Panc1 (cell line): Measurements from ENCODE around the gene FGFBP2. TPM values are rescaled to one million over a fixed set of nuclear protein-coding genes. Genes with fewer than 3 reads are reported as not detected.

Experiments
- ATAC-seq: fragments of 200-7000 bp; cut with Tn5 transposase; 2 replicates; pipeline ENCODE4 v1.9.1; 2020; ENCODE audit warnings: mild to moderate bottlenecking, moderate library complexity
- BruUV-seq: library from RNA; stranded (reverse); fragments of 400-500 nt; replicated peaks from 2 replicates; lab custom pipeline; 2021; lab: Mats Ljungman, UMichigan
- CTCF ChIA-PET: fragments of 300-600 bp; sonication (Branson Sonifier 250); formaldehyde crosslinking; loops from one replicate; lab custom pipeline; 2022; ENCODE audit warnings: antibody characterized with exemption; lab: Charles Lee
- POLR2A ChIA-PET: fragments of 300-600 bp; sonication (Branson Sonifier 250); formaldehyde crosslinking; loops from one replicate; lab custom pipeline; 2022; ENCODE audit warnings: antibody characterized with exemption; lab: Charles Lee
- DNase-seq: peaks from one replicate; pipeline ENCODE4 v3.0.0-alpha.2; 2010; ENCODE audit warnings: low read depth, low spot score
- H3K27ac ChIP-seq: 2 replicates; pipeline ENCODE4 v1.5.1; 2011; ENCODE audit warnings: mild to moderate bottlenecking, low read length, inconsistent platforms
- H3K27me3 ChIP-seq: fragments of 200-500 bp; sonication (Bioruptor generic); 2 replicates; pipeline ENCODE4 v1.6.0; 2014; ENCODE audit warnings: low read length, inconsistent platforms; ENCODE audit not compliant: control insufficient read depth, insufficient read depth
- H3K36me3 ChIP-seq: fragments of 200-500 bp; sonication (Bioruptor generic); 2 replicates; pipeline ENCODE4 v1.5.1; 2014; ENCODE audit warnings: inconsistent platforms, mild to moderate bottlenecking, low read length, moderate library complexity; ENCODE audit not compliant: control insufficient read depth, insufficient read depth
- H3K4me1 ChIP-seq: 2 replicates; pipeline ENCODE4 v1.5.1; 2011; ENCODE audit warnings: inconsistent platforms, mild to moderate bottlenecking, low read length, moderate library complexity; ENCODE audit not compliant: control insufficient read depth, insufficient read depth
- H3K4me3 ChIP-seq, 2 experiments: 2 replicates each; pipeline ENCODE4 v1.5.1; 2011 to 2012; ENCODE audit warnings: low read depth in 2 of 2, low read length in 2 of 2, mild to moderate bottlenecking in 2 of 2, inconsistent platforms in 1 of 2, moderate library complexity in 1 of 2
- H3K9me3 ChIP-seq: fragments of 200-500 bp; sonication (Bioruptor generic); 2 replicates; pipeline ENCODE4 v1.5.1; 2014; ENCODE audit warnings: low read depth, mild to moderate bottlenecking, inconsistent platforms, low read length, moderate library complexity; ENCODE audit not compliant: control insufficient read depth, insufficient read depth
- POLR2AphosphoS5 ChIP-seq: IDR thresholded peaks from 2 replicates; pipeline ENCODE4 v1.6.1; 2012; ENCODE audit warnings: mild to moderate bottlenecking, low read depth, low read length, moderate library complexity
- SIN3A ChIP-seq: IDR thresholded peaks from 2 replicates; pipeline ENCODE4 v1.6.1; 2012; ENCODE audit warnings: low read depth, mild to moderate bottlenecking, low read length, moderate library complexity, borderline replicate concordance; ENCODE audit not compliant: insufficient read depth
- TCF7L2 ChIP-seq: IDR thresholded peaks from 2 replicates; pipeline ENCODE4 v1.6.1; 2011; ENCODE audit warnings: mild to moderate bottlenecking, low read depth, low read length, inconsistent platforms
- in situ Hi-C: cut with HindIII; loops from 2 replicates; pipeline ENCODE4 v1.10.0; 2016; ENCODE audit warnings: low sequenced_read_pairs, low pct_unique_long_range_greater_than_20kb
- intact Hi-C: fragments of 100-400 bp; cut with micrococcal nuclease; formaldehyde crosslinking; loops from one replicate; pipeline ENCODE4 v1.10.0; 2022; ENCODE audit not compliant: unreplicated experiment
- total RNA-seq: library from RNA; stranded (reverse); gene quantifications from one replicate; pipeline ENCODE4 v1.2.1, GENCODE V29; 2021; ENCODE audit not compliant: unreplicated experiment
- TF ChIP-seq, protein P1 (sequence below), 2 experiments: IDR thresholded peaks; 2 replicates each; pipeline ENCODE4 v1.6.1; 2011 to 2012; ENCODE audit warnings: low read depth in 2 of 2, control low read depth in 1 of 2, low read length in 1 of 2, mild to moderate bottlenecking in 1 of 2, moderate library complexity in 1 of 2; ENCODE audit not compliant: insufficient read depth in 1 of 2
- TF ChIP-seq, protein P2 (sequence below): fragments of 450-650 bp; IDR thresholded peaks from 2 replicates; pipeline ENCODE4 v1.5.1; 2017; ENCODE audit warnings: mild to moderate bottlenecking

Gene FGFBP2
- total RNA-seq, 1 experiment from 2014 or later, result 0.33 TPM

DNA sequence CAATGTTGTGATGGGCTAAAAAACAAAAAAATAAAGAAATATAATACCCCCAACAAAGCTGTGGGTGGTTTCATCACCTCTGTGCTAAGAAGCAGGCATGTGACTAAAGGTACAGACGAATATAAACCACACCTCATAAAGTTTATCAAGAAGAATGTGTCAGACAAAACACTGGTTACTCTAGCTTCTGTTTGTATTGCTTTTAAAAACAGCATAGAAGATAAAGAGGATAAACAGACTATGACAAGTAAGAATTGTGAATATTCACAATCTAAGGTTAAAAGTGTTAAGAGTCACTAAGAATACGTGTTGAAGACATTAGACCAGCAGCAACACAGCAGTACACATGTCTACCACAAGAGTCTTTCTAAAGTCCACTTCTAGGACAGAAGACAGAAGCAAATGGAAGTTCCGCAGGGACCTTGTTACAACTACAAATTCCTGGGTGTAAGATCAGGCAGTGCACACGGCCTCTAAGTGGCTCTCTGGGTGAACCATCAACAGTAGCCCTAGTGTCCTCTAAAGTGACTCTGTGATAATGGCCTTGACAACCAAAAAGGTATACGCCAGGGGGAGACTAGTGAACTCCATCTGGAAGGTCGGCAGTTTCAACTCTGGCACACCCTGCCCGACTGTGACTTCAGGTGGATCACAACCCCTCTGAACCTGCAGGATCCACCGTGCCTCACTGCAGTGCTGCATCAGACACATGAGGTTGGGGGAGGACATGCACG lies 8.3 kb upstream of the FGFBP2 start:
- Histone ChIP-seq H3K9me3 (no peaks in the 10 kb centered on the region), H3K27ac (no peak overlapping the region), H3K36me3 (no peaks in the 10 kb centered on the region), H3K4me1 (no peaks in the 10 kb centered on the region), H3K4me3 (no peak overlapping the region), H3K27me3 (no peaks in the 10 kb centered on the region)
- POLR2A ChIA-PET, result interaction anchor here (0.6 kb wide), 1 partner anchor 188 kb away, joined by 3 read pairs; no protein-coding TSS in a partner anchor
- CTCF ChIA-PET, result no interaction called here
- in situ Hi-C loops (no loop called here), intact Hi-C loops (no loop called here)
- DNase-seq (no peak), ATAC-seq (no peak)
- no TSS peak for BruUV-seq
- no peak for TF ChIP-seq POLR2AphosphoS5
- TF ChIP-seq, protein P1, sequence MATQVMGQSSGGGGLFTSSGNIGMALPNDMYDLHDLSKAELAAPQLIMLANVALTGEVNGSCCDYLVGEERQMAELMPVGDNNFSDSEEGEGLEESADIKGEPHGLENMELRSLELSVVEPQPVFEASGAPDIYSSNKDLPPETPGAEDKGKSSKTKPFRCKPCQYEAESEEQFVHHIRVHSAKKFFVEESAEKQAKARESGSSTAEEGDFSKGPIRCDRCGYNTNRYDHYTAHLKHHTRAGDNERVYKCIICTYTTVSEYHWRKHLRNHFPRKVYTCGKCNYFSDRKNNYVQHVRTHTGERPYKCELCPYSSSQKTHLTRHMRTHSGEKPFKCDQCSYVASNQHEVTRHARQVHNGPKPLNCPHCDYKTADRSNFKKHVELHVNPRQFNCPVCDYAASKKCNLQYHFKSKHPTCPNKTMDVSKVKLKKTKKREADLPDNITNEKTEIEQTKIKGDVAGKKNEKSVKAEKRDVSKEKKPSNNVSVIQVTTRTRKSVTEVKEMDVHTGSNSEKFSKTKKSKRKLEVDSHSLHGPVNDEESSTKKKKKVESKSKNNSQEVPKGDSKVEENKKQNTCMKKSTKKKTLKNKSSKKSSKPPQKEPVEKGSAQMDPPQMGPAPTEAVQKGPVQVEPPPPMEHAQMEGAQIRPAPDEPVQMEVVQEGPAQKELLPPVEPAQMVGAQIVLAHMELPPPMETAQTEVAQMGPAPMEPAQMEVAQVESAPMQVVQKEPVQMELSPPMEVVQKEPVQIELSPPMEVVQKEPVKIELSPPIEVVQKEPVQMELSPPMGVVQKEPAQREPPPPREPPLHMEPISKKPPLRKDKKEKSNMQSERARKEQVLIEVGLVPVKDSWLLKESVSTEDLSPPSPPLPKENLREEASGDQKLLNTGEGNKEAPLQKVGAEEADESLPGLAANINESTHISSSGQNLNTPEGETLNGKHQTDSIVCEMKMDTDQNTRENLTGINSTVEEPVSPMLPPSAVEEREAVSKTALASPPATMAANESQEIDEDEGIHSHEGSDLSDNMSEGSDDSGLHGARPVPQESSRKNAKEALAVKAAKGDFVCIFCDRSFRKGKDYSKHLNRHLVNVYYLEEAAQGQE (IDR thresholded peaks at IDR 0.05; ENCODE audit: insufficient read depth in 1 of 2, low read depth in 2 of 2, low read length in 1 of 2), result no peak
- TF ChIP-seq TCF7L2, result no peak
- TF ChIP-seq SIN3A, result no peak
- TF ChIP-seq, protein P2, sequence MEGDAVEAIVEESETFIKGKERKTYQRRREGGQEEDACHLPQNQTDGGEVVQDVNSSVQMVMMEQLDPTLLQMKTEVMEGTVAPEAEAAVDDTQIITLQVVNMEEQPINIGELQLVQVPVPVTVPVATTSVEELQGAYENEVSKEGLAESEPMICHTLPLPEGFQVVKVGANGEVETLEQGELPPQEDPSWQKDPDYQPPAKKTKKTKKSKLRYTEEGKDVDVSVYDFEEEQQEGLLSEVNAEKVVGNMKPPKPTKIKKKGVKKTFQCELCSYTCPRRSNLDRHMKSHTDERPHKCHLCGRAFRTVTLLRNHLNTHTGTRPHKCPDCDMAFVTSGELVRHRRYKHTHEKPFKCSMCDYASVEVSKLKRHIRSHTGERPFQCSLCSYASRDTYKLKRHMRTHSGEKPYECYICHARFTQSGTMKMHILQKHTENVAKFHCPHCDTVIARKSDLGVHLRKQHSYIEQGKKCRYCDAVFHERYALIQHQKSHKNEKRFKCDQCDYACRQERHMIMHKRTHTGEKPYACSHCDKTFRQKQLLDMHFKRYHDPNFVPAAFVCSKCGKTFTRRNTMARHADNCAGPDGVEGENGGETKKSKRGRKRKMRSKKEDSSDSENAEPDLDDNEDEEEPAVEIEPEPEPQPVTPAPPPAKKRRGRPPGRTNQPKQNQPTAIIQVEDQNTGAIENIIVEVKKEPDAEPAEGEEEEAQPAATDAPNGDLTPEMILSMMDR, result no peak

DNA sequence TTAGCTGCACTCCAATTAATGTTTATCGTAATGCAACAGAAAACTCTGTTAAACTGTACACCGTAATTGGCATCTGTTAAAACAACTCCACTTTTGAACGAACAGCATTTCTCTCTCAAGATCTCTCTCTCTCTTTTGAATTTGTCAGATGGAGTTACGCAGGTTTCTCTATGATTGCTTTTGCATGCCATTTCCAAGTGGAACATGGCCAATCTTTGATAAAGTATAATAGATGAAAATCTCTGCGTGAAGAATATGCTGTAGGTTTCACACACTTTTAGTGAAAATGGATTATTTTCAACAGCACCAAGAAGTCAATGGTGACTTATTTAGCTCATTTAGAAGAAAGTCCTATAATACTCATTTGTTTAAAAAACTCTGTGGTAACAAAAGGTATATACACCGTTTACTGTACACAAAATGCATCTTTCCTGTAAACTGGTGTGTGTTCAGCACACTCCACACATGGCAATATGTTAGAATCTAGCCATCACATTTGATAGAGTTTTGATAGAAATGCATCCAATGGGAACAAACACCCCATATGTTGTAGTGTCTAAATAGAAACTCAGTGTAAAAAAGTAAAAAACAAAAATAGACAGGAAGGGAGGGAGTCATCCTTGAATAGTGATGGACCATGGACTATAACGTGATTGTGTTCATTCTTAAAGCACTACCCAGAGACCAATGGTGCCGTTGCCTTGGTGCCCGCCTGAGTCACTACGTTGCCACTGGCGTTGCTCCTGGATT lies 5.8 kb upstream of the FGFBP2 start:
- in situ Hi-C loops, result no loop called here
- H3K27me3 ChIP-seq, result no peaks in the 10 kb centered on the region

More for the DNA sequence above, 5.8 kb upstream of the FGFBP2 start:
- BruUV-seq, result no TSS peak
- H3K36me3 ChIP-seq, result no peaks in the 10 kb centered on the region
- H3K4me3 ChIP-seq, result no peak overlapping the region
- no peaks in the 10 kb centered on the region for H3K9me3 ChIP-seq
- no peaks in the 10 kb centered on the region for H3K4me1 ChIP-seq
- ChIA-PET CTCF (no interaction called here), POLR2A (no interaction called here)
- no peak overlapping the region for H3K27ac ChIP-seq
- DNase-seq (no peak), ATAC-seq (no peak)
- TF ChIP-seq, protein P2, result no peak
- no peak for TF ChIP-seq TCF7L2
- TF ChIP-seq, protein P1 (IDR thresholded peaks at IDR 0.05; ENCODE audit: insufficient read depth in 1 of 2, low read depth in 2 of 2, low read length in 1 of 2), result no peak
- no peak for TF ChIP-seq POLR2AphosphoS5
- intact Hi-C loops, result no loop called here
